Vagina (tissue), 2 donors: ENCODE data around the gene ECE1. TPM values are rescaled to one million over a fixed set of nuclear protein-coding genes. Genes with fewer than 3 reads are reported as not detected.
"Not testable (repeated sequence)": the region's sequence is repeated elsewhere in the genome, so short reads cannot be mapped to it uniquely, and the experiment has no call there.

Source experiments
- DNase-seq, 2 donors: peaks; one replicate each; pipeline ENCODE4 v3.0.0-alpha.2; 2017; ENCODE audit errors: extremely low spot score in 2 of 2
- H3K27ac ChIP-seq: fragments of 200-600 bp; sonication (generic); one replicate; pipeline ENCODE4 v1.5.1; 2019
- H3K27me3 ChIP-seq: fragments of 200-600 bp; sonication (generic); one replicate; pipeline ENCODE4 v1.5.1; 2019
- H3K36me3 ChIP-seq, 2 donors: fragments of 200-600 bp; sonication (generic); one replicate each; pipeline ENCODE4 v1.5.1; 2017 to 2019
- H3K4me1 ChIP-seq: fragments of 200-600 bp; sonication (generic); one replicate; pipeline ENCODE4 v1.5.1; 2019
- H3K4me3 ChIP-seq, 2 donors: fragments of 200-600 bp; sonication (generic); 1 replicate in 1 of 2; 2 replicates in 1 of 2; pipeline ENCODE4 v1.5.1; 2016 to 2019
- H3K9me3 ChIP-seq: fragments of 200-600 bp; sonication (generic); one replicate; pipeline ENCODE4 v1.5.1; 2019
- CTCF ChIP-seq, 3 experiments: fragments of 450-650 bp in 2 of 3; fragments of 200-600 bp in 1 of 3; sonication (generic) in 1 of 3; IDR thresholded peaks; one replicate each; pipeline ENCODE4 v1.5.1; 2017 to 2019; ENCODE audit warnings: antibody characterized with exemption in 3 of 3, mild to moderate bottlenecking in 2 of 3, moderate library complexity in 2 of 3
- POLR2A ChIP-seq, 2 donors: fragments of 450-650 bp; IDR thresholded peaks; one replicate each; pipeline ENCODE4 v1.6.1; 2017; ENCODE audit warnings: antibody characterized with exemption in 2 of 2, mild to moderate bottlenecking in 2 of 2, moderate library complexity in 2 of 2
- POLR2AphosphoS5 ChIP-seq, 2 donors: sonication (generic); formaldehyde crosslinking; IDR thresholded peaks; one replicate each; pipeline ENCODE4 v1.9.0; 2017; ENCODE audit warnings: antibody characterized with exemption in 2 of 2, mild to moderate bottlenecking in 2 of 2, low read depth in 1 of 2; ENCODE audit not compliant: insufficient read depth in 1 of 2
- intact Hi-C: fragments of 100-400 bp; cut with DNase I; formaldehyde crosslinking; loops from one replicate; pipeline ENCODE4 v1.15.1; 2023
- total RNA-seq: library from RNA; depleted of rRNA; stranded (reverse); fragments of >200 nt; gene quantifications from one replicate; pipeline ENCODE4 v1.2.3, GENCODE V29; 2016

The ECE1 gene
- total RNA-seq, 1 donor from 2014 or later = 93.8 TPM

GRCh38 chr1:21182181-21182731 lies 108.0 kb downstream of the ECE1 start:
- no peak for TF ChIP-seq CTCF (IDR thresholded peaks at IDR 0.05)
- no peak for TF ChIP-seq POLR2AphosphoS5 (IDR thresholded peaks at IDR 0.05; ENCODE audit: insufficient read depth in 1 of 2, low read depth in 1 of 2)
- TF ChIP-seq POLR2A (IDR thresholded peaks at IDR 0.05) = no peak
- no peak overlapping the region for H3K27ac ChIP-seq

GRCh38 chr1:21178271-21178670 lies 112.0 kb downstream of the ECE1 start:
- DNase-seq, intact Hi-C loops, H3K9me3 ChIP-seq, H3K27me3 ChIP-seq, H3K27ac ChIP-seq, H3K4me3 ChIP-seq, H3K36me3 ChIP-seq: not testable (repeated sequence)
- H3K4me1 ChIP-seq = peaks cover 22% of the 10 kb centered on the region

More at GRCh38 chr1:21182181-21182731, 108.0 kb downstream of the ECE1 start:
- H3K4me1 ChIP-seq = peaks cover 3% of the 10 kb centered on the region
- H3K4me3 ChIP-seq = no peak overlapping the region
- no peaks in the 10 kb centered on the region for H3K9me3 ChIP-seq
- DNase-seq = no peak
- intact Hi-C loops = no loop called here
- no peaks in the 10 kb centered on the region for H3K36me3 ChIP-seq
- H3K27me3 ChIP-seq = no peaks in the 10 kb centered on the region

- no peaks in the 10 kb centered on the region for H3K27me3 ChIP-seq
- intact Hi-C loops = no loop called here
- H3K9me3 ChIP-seq = no peaks in the 10 kb centered on the region
- H3K4me3 ChIP-seq = peak within 1 kb of the TSS; percentile 88
- peaks cover 25% of the 10 kb centered on the region for H3K4me1 ChIP-seq
- TF ChIP-seq POLR2AphosphoS5 (IDR thresholded peaks at IDR 0.05; ENCODE audit: insufficient read depth in 1 of 2, low read depth in 1 of 2) (peak; percentile 81 to 98), CTCF (IDR thresholded peaks at IDR 0.05) (no peak), POLR2A (IDR thresholded peaks at IDR 0.05) (peak in 1 of 2 donors; percentile 89)
- H3K36me3 ChIP-seq = no peaks in the 10 kb centered on the region
- DNase-seq = peak in 1 of 2 donors; percentile 96
- H3K27ac ChIP-seq = peak within 1 kb of the TSS; percentile 96
Observed at GRCh38 chr1:21176586-21177555, 113.4 kb downstream of the ECE1 start, which contains the start of gene EIF4G3. Gene EIF4G3, minus strand, starts transcription at chr1:21176897. Its CDS starts 174,155 bp downstream, at chr1:21002742.

DNA sequence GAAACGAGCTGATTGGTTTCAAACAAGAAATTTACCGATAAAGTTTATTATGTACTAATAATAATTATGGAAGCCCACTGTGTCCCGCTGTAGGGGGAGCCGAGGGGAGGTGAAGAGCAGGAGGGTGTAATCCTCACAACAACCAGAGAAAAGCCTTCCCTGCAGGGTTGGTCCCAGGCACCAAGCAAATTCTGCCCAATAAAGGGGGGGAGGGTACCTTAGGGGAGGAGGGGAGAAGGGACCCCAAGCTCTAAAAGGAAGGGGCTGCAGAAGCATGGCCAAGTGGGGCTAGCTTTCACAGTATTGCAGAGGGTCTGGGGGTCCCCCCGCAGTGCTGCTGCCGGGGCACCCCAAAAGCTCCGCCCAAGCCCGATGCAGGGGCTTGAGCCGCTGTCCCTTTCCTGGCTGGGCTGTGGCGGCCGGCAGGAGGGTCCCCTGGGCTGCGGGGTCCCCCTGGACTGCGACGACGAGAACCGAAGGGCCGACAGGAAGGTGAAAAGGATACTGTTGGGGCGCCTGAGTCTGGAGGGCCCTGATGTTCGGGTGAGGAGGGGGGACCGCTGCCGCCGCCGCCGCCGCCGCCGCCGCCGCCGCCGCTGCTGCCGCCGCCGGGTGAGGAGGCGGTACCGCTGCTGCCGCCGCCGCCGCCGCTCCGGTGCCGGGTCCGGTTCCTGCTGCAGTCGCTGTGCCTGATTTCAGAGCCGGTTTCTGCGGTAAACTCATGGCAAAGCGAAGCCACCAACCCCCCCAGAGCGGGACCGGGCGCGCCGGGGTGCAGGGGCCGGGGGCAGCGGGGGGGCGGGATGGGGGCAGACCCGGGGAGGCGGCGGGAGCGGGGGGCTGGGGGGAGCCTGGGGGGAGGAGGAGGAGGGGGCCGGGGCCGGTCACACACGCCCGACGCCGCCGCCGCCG lies 114.3 kb downstream of the ECE1 start:
- intact Hi-C loops = no loop called here
- no peaks in the 10 kb centered on the region for H3K9me3 ChIP-seq
- no peaks in the 10 kb centered on the region for H3K36me3 ChIP-seq
- no peak for DNase-seq
- H3K4me3 ChIP-seq = peak overlapping the region; percentile 88
- peak in 1 of 2 donors; percentile 38 for TF ChIP-seq POLR2AphosphoS5 (IDR thresholded peaks at IDR 0.05; ENCODE audit: insufficient read depth in 1 of 2, low read depth in 1 of 2)
- no peak for TF ChIP-seq CTCF (IDR thresholded peaks at IDR 0.05)
- H3K27ac ChIP-seq = peak overlapping the region; percentile 96
- H3K4me1 ChIP-seq = peaks cover 31% of the 10 kb centered on the region
- H3K27me3 ChIP-seq = no peaks in the 10 kb centered on the region

GRCh38 chr1:21175324-21175669 lies 115.0 kb downstream of the ECE1 start:
- Histone ChIP-seq H3K9me3 (no peaks in the 10 kb centered on the region), H3K4me3 (peak overlapping the region; percentile 88), H3K27me3 (no peaks in the 10 kb centered on the region), H3K36me3 (peaks cover 0 to 1% of the 10 kb centered on the region in 2 donors), H3K4me1 (peaks cover 31% of the 10 kb centered on the region), H3K27ac (peak overlapping the region; percentile 96)
- peak in 1 of 2 donors; percentile 18 for TF ChIP-seq POLR2AphosphoS5 (IDR thresholded peaks at IDR 0.05; ENCODE audit: insufficient read depth in 1 of 2, low read depth in 1 of 2)
- peak in 1 of 3 experiments; percentile 8 for TF ChIP-seq CTCF (IDR thresholded peaks at IDR 0.05)
- TF ChIP-seq POLR2A (IDR thresholded peaks at IDR 0.05) = no peak
- intact Hi-C loops = no loop called here
- DNase-seq = no peak
